ENCODE data around the gene LATS2. TPM values are rescaled to one million over a fixed set of nuclear protein-coding genes. Genes with fewer than 3 reads are reported as not detected.

The LATS2 gene
- total RNA-seq, 4 donors from 2014 or later = 8.5 to 32.5 (median 12.6) TPM

DNA sequence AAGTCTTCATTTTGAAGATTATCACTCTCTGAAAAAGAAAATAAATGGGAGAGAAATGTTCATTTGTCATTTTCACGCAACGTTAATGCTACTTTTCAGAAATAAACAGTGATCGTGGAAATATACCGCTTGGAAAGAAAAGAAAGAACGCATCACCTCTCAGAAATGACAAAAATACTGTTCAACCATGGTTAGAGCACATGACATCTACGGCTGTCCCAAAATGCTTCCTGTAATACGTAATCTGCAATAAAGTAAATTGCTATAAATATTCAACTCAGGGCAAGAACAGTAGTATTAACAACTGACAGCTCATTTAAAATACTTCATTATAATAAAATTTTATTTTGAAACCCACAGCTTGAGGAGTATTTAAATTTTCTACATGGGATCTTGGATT, 15.2 kb downstream of the LATS2 start:
- peaks cover 8 to 18% of the 10 kb centered on the region in 2 donors for H3K4me1 ChIP-seq
- TF ChIP-seq, protein P1, sequence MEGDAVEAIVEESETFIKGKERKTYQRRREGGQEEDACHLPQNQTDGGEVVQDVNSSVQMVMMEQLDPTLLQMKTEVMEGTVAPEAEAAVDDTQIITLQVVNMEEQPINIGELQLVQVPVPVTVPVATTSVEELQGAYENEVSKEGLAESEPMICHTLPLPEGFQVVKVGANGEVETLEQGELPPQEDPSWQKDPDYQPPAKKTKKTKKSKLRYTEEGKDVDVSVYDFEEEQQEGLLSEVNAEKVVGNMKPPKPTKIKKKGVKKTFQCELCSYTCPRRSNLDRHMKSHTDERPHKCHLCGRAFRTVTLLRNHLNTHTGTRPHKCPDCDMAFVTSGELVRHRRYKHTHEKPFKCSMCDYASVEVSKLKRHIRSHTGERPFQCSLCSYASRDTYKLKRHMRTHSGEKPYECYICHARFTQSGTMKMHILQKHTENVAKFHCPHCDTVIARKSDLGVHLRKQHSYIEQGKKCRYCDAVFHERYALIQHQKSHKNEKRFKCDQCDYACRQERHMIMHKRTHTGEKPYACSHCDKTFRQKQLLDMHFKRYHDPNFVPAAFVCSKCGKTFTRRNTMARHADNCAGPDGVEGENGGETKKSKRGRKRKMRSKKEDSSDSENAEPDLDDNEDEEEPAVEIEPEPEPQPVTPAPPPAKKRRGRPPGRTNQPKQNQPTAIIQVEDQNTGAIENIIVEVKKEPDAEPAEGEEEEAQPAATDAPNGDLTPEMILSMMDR (IDR thresholded peaks at IDR 0.05) = no peak
- no peak for TF ChIP-seq POLR2A (IDR thresholded peaks at IDR 0.05)

DNA sequence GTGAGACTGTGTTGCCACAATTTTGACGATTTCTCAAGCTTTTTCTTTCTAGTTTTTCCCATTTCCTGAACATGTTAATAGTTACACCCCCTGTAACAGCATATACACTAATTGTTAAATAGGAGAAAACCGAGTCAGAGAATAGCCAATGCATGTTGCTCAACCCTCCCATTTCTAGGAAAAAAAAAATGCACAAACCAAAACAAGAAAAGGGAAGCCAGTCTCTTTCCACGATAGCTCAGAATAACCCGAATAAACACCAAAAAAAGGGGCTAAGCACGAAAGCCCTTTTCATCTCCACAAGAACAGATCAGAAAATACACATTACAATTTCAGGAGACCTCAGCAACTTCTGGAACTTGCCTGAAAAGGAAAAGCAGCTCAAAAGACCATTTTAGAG, 16.3 kb downstream of the LATS2 start:
- peak overlapping the region in 1 of 2 donors; percentile 80 for H3K27ac ChIP-seq
- intact Hi-C loops (cut with DNase I; ENCODE audit: low total_unique reads) = no loop called here

More for the DNA sequence above, 15.2 kb downstream of the LATS2 start:
- H3K36me3 ChIP-seq = no peaks in the 10 kb centered on the region
- H3K4me3 ChIP-seq = no peak overlapping the region
- H3K9me3 ChIP-seq = no peaks in the 10 kb centered on the region
- peak overlapping the region in 1 of 2 donors; percentile 80 for H3K27ac ChIP-seq
- intact Hi-C loops (cut with DNase I; ENCODE audit: low total_unique reads) = no loop called here
- no peak for DNase-seq
- no peaks in the 10 kb centered on the region for H3K27me3 ChIP-seq

DNA sequence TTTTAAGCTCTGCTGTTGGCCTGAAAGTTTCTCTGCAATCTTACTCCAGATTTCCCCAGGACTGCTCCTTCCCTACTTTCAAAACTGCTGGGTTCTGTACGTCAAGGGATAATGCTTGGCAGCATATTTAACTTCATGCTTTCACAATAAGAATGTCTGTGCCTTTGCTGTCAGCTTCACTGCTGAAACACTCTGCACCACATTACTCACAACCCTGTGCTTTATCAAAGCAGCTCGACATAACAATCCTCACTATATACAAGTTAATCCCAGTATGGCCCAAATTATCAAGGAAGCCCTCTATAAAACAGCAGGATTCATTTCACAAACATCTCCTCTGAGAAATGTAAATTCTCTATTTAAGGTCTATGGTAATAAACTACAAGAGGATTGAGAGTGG, 17.5 kb downstream of the LATS2 start:
- Histone ChIP-seq H3K4me3 (no peak overlapping the region), H3K4me1 (peaks cover 8 to 18% of the 10 kb centered on the region in 2 donors), H3K27ac (peak overlapping the region; percentile 0 to 80), H3K36me3 (no peaks in the 10 kb centered on the region), H3K9me3 (no peaks in the 10 kb centered on the region), H3K27me3 (no peaks in the 10 kb centered on the region)
- intact Hi-C loops (cut with DNase I; ENCODE audit: low total_unique reads) = no loop called here
- DNase-seq = no peak
- TF ChIP-seq POLR2A (IDR thresholded peaks at IDR 0.05) = no peak
- TF ChIP-seq, protein P1 (IDR thresholded peaks at IDR 0.05) = no peak

More for the DNA sequence above, 16.3 kb downstream of the LATS2 start:
- no peaks in the 10 kb centered on the region for H3K27me3 ChIP-seq
- TF ChIP-seq, protein P1 (IDR thresholded peaks at IDR 0.05) = no peak
- no peak for TF ChIP-seq POLR2A (IDR thresholded peaks at IDR 0.05)
- H3K4me1 ChIP-seq = peaks cover 8 to 18% of the 10 kb centered on the region in 2 donors
- H3K9me3 ChIP-seq = no peaks in the 10 kb centered on the region
- no peak overlapping the region for H3K4me3 ChIP-seq
- no peak for DNase-seq
- no peaks in the 10 kb centered on the region for H3K36me3 ChIP-seq

DNA sequence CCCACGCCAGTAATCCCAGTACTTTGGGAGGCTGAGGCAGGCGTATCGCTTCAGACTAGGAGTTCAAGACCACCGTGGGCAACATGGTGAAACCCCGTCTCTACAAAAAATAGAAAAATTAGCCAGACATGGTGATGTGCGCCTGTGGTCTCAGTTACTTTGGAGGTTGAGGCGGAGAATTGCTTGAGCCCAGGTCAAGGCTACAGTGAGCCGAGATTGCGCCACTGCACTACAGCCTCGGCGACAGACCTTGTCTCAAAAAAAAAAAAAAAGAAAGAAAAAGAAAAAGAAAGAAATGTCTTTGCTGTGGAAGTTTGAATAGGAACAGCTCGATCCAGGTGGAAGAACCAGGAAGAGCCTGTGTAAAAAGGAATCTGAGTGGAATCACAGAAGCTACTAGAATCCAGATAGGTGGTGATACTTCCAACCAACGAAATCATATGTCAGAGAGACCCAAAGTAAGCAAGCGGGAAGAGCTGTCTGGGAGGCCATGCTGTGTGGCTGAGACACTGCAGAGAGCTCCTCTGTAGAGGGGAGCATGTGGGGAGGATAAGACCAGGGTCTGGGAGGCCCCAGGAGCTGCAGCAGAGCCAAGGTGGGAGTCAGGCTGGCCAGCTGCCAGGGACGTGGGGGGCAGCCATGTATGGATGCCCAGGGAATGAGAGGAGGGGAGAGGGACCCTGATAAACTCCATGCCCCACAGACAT, 21.1 kb downstream of the LATS2 start:
- Histone ChIP-seq H3K9me3 (no peaks in the 10 kb centered on the region), H3K4me3 (no peak overlapping the region), H3K27ac (no peak overlapping the region), H3K4me1 (peaks cover 6 to 18% of the 10 kb centered on the region in 2 donors), H3K27me3 (no peaks in the 10 kb centered on the region), H3K36me3 (no peaks in the 10 kb centered on the region)
- intact Hi-C loops (cut with DNase I; ENCODE audit: low total_unique reads) = no loop called here
- no peak for DNase-seq
- no peak for TF ChIP-seq POLR2A (IDR thresholded peaks at IDR 0.05)
- TF ChIP-seq, protein P1 (IDR thresholded peaks at IDR 0.05) = no peak

DNA sequence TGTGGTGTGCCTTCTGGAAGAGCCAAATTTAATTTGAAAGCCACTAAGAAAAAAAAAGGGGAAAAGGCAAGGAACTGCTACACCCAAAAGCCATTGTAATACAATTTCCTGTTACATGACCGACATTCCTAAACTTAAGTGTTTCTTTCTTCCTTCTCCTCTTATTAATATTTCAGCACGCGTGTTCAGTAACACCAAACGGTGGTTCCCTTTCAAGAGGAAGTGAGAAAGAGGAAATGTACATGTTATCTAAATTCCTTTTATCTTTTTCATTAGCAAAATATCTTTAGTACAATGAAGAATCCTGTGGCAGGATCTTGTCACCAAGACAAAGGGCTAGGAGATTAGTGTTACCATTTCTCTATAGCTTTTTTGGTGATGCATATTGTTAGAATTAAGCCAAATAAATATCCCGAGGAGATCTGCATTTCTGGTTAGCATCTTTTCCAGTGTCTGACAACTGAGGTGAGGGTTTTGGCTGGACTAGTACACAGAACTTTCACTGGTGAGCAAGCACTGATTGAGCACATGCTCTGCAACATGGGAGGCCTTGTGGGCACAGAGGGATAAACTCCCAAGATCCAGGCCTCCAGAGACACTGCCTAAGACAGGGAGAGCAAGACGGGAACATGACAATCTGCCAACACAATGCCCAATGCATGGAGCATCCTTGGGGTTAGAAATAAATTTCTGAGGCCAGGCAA, 22.1 kb downstream of the LATS2 start:
- H3K4me1 ChIP-seq = peaks cover 4 to 13% of the 10 kb centered on the region in 2 donors
- no peaks in the 10 kb centered on the region for H3K27me3 ChIP-seq
- no peak overlapping the region for H3K4me3 ChIP-seq
- H3K9me3 ChIP-seq = no peaks in the 10 kb centered on the region
- intact Hi-C loops (cut with DNase I; ENCODE audit: low total_unique reads) = no loop called here
- peak overlapping the region in 1 of 2 donors; percentile 26 for H3K27ac ChIP-seq
- H3K36me3 ChIP-seq = no peaks in the 10 kb centered on the region
- TF ChIP-seq, protein P1 (IDR thresholded peaks at IDR 0.05) = no peak
- no peak for TF ChIP-seq POLR2A (IDR thresholded peaks at IDR 0.05)
- no peak for DNase-seq

Measured in uterus (tissue), 4 donors.